ENCODE results near the gene TEAD1. TPM values are rescaled to one million over a fixed set of nuclear protein-coding genes. Genes with fewer than 3 reads are reported as not detected.

Gene TEAD1
- total RNA-seq = 20.0 and 25.1 TPM in 2 replicates

DNA sequence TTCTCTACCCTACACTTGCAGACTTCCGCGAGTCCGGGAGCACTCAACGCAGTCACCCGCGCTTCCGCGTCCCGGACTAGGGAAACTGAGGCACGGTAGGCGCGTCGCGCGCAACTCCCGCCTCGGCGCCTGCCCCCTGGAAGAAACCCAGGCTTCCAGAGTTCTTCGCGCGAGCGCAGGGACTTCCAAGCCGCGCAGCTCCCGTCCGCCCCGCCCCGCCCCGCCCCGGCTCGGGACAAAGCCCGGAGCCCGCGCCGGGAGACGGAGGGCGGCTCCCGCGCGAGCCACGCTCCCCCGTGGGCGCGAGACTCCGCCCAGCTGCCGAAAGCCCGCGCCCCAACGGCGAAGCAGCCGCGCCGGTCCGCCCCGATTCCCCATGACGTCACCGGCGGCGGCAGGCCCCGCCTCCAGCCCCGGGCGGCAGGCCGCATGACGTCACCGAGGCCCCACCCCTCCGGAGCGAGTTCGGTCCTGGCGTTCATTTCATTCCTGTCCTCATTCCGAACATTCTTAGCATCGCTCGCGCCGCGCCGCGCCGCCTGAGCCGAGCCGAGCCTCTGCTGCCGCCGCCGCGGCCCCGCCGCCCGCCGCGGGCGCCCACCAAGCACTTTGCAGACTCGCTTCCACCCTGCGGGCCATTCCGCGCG is at the start of gene TEAD1:
TSS of gene TEAD1 (plus strand) at position 498 of the 647 bp plus-strand sequence.
- peak; percentile 81 for DNase-seq (ENCODE audit: low read depth, low spot score)

DNA sequence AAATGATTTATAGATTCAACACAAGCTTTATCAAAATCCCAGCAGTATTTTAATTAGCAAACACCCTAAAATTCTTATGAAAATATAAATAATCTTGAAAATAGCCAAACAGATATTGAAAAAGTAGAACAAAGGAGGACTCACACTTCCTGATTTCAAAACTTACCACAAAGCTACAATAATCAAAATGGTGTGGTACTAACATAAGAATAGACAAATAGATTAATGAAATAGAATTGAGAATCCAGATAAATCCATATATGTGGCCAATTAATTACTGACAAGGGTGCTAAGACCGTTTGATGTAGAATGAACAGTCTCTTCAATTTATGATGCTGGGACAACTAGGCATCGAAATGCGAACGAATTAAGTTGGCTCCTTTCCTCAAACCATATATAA is 49.6 kb upstream of the TEAD1 start:
- DNase-seq (ENCODE audit: low read depth, low spot score) = no peak

DNA sequence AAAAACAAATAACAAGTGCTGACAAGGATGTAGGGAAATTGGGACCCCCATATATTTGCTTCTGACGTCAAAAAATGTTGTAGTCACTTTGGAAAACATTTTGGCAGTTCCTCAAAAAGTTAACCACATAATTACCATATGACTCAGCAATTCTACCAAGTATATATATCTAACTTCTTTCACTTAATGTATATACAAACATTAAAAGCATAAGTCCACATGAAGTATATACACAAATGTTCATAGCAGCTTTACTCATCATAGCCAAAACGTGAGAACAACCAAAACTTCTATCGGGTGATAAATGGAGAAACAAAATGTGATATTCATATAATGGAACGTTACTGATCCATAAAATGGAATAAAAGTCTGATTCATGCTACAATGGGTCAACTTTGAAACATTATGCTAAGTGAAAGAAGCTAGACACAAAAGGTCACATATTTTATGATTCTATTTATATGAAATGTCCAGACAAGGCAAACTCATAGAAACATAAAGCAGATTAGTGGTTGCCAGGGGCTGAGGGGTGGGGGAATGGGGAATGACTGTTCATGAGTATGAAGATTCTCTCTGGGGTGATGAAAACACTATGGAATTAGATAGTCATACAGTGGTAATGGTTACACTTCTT is 48.7 kb upstream of the TEAD1 start:
- no peak for DNase-seq (ENCODE audit: low read depth, low spot score)

DNA sequence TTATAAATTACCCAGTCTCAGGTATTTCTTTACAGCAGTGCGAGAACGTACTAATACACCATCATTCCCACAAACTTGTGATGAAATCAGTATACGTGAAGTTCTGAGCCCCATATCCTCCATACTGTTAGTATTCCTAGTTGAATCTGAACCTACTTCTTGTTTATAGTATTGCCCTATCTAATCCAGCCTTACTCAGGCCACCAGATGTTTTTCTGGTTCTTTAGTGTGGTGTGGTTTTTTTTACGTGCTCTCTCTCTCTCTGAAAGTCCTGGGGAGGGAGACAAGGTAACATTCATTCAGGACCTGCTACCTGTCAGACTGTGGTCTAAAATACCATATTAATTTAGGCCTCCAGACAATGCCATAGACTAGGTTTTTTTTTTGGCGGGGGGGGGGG is 47.6 kb upstream of the TEAD1 start:
- no peak for DNase-seq (ENCODE audit: low read depth, low spot score)

DNA sequence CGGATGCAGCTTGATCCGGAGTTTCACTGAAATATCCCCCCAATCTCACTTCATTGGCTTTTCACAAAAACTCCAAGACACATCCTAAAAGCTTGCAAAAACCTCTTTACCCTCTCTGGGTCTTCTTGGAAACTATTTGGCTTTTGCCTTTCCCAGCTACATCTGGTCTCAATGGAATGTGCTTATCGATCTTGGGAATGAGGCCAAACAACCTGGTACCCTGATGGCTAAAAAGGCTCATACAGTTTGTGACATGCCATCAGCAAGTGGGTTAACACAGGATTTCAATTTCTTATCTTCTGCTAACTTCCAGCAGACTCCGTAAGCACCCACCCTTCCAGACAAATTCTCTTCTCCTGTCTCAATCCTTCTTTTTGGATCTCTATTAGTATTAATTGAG is 45.9 kb upstream of the TEAD1 start:
- no peak for DNase-seq (ENCODE audit: low read depth, low spot score)

DNA sequence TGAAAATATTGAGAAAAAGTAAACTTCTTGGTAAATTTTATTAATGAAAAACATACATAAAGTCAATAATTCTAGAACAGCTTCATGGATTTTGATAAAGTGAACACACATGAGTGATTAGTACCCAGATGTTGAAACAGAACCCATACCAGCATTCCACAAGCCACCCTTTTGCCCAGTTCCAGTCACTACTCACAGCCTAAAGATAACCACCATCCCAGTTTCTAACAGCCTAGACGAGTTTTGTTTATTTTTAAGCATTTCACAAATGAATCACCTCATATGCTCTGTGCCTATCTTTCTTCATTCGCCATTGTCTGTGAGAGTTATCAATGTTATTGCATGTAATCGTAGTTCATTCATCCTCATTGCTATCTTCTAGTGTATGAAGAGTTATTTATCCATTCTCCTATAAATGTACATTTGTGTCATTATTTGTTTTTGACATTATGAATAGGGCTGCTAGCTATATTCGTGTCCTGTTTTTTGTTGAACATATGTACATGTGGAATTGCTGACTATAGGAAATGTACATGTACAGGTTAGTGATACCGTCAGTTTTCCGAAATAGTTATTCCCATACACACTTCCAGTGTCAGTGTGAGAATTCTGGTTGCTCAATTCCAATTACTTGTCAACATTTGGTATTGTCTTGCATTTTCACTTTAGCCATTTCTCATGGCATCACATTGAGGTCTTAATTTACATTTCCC is 44.5 kb upstream of the TEAD1 start:
- DNase-seq (ENCODE audit: low read depth, low spot score) = no peak

DNA sequence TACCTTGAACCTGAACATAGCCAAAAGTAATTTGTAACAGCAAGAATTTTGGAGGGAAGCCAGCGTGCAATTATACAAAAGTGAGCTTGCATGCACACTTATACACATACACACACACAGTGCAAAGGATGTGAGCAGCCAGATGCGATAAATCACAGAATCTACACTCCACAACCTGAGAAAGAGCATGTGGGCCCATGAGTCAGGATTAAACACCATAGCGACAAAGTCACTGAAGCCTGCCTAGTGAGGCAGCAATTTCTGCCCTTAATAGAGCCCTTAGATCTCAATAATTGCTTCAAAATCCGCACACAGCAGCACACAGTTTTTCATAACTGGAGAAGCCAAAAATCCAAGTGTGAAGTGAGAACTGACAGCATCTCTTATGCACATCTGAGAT is 42.6 kb upstream of the TEAD1 start:
- no peak for DNase-seq (ENCODE audit: low read depth, low spot score)

DNA sequence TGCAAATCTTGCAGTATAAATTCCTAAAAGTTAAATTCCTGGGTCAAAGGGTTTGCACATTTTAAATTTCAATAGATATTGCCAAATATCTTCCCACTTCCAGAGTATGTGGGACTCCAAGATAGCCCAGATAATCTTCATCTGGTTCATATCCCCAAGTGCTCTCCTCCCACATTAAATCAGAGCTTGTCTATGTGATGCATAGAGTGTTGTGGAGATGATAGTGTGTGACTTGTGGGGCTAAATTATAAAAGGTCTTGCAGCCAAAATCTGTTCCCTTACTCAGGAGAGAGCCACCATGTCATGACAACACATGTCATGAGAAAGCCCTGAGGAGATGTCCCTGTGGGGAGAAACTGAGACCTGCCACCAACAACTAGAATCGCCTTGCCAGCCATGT is 39.9 kb upstream of the TEAD1 start:
- no peak for DNase-seq (ENCODE audit: low read depth, low spot score)

DNA sequence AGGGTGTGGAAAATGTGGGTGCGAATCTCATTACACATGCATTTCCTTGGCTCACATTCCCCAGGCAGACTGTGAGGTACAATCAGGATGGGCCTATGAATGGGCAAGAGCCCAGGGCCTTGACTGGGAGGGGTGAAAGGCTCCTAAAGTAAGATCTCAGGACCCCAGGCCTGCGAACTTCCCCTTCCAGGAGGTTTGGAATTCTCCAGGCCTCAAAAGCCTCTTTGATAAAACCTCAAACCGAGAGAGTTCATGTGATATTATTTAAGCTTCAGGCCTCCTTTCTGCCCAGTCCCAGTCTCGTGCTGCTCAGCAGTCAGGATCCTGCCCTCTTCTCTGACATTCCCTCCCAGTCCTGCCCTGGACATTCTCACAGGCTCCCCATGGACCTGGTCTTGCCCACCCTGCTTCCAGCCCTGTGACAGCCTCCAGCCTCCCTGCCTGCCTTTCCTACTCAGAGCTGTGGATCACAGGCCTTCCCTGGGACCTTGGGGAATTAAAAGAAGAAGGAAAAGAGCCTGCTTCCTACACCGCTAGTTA is 37.3 kb upstream of the TEAD1 start:
- no peak for DNase-seq (ENCODE audit: low read depth, low spot score)

DNA sequence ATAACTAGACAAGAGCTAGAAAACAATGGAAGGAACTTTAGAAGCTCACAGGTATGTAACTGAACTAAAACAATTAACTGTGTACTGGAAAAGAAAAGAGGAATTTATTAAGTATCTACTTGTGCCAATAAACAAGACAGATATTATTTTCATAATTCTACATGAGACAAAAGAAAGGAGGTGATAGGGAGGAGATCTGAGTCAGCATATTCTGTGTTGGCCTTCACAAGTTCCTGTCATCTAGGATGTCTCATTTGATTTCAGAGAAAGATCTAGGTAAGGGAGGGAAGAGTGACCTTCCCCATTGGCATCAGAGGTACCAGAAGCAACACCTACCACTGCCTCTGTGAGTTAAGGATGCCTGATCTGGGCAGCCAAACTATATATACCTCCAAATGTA is 34.8 kb upstream of the TEAD1 start:
- no peak for DNase-seq (ENCODE audit: low read depth, low spot score)

DNA sequence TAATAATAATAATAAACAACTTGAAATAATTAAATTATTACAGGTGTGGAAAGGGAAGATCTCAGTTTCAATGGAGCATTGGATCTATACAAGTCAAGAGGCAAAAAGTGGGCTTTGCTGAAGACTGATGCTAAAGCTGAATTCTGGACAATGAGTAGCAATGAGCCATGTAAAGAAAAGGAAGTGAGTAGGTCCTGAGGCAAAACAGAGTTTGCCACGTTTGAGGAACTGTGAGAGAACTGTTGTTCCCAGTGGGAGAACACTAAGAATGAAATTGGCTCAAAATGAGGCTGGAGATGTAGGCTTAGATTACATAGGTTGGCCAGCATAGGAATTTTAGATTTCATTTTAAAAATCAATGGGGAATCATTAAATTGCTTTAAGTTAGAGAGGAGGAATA is 33.9 kb upstream of the TEAD1 start:
- no peak for DNase-seq (ENCODE audit: low read depth, low spot score)

DNA sequence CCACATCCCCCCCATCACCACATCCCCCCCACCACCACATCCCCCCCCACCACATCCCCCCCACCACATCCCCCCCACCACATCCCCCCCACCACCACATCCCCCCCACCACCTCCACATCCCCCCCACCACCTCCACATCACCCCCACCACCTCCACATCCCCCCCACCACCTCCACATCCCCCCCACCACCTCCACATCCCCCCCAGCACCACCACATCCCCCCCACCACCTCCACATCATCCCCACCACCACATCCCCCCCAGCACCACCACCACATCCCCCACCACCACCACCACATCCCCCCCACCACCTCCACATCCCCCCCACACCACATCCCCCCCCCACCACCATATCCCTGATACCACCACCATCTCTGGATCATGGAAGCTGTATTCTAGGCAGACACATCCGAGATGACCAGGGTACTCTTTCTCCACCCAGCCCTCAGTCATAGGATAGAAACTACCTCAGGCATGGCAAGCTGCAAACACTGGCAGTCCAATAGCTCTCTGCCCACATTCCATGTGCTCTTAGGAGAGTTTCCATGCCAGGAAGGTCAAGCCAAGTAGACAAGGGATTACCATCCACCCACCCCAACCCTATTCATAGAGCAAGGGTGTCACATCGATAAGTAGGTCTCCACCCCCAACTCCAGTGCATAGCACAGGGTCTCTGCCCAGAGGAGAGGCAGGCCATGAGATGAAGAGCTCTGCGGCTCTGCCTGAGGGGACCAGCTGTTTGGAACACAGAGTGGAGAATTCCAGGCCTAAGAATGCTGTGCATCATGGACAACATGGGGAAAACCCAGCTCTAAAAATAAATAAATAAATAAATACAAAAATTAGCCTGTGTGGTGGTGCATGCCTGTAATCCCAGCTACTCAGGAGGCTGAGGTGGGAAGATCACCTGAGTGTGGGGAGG is 33.0 kb upstream of the TEAD1 start:
- no peak for DNase-seq (ENCODE audit: low read depth, low spot score)

DNA sequence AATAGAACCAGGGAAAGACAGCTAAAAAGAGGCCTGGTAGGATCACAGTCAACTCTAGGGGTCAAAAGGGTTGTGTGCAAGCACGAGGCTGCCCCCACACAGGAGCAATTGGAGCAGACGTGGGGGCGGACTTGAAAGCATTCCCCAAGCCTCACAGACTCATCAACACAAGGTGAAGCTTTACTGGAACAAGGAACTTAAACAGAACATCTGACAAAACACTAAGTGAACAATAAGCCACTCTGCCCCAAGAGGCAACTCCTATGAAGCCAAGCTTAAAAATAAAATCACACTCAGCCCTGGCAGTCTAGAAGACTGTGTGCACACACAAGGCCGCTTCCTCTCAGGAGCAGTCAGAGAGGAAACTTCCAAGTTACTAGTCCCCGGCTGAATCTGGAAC is 32.2 kb upstream of the TEAD1 start:
- no peak for DNase-seq (ENCODE audit: low read depth, low spot score)

DNA sequence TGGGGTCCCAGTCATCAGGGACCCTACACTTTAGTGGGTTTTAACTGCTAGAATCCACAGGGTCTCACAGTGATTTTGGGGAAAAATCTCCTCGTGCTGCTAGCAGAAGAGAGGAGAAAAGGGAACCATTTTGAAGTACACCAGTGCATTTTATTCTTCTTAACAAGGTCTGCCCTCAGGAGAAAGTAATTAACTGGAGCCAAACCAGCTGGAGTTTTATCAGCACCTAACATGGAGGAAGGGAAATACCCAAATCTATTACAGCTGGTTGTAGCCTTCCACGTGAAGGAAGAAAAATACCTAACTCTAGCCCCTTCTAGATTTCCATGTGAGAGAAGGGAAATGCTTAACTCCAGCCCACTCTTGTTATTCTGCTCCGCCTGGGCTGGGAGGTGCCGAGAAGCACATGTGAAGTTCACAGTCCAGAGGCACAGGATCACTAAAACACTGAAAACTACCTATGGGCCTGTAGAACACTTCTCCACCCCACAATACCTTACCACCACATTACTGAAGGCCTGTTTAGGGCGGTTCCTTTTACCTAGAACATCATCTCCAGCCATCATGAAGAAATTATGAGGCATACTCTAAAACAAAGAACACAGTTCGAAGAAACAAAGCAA is 31.3 kb upstream of the TEAD1 start:
- DNase-seq (ENCODE audit: low read depth, low spot score) = no peak

DNA sequence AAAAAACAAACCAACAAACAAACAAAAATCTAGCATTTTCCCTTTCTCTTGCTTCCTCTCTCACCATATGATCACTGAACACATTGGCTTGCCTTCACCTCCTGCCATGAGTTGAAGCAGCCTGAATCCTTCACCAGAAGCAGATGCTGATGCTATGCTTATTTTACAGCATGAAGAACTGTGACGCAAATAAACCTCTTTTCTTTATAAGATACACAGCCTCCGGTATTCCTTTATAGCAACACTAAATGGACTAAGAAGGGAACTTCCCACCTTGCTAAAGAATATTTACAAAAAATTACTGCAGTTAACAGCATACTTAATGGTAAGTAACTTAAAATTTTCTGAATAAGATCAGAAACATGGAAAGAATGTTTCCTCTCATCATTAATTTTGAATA is 27.7 kb upstream of the TEAD1 start:
- no peak for DNase-seq (ENCODE audit: low read depth, low spot score)

DNA sequence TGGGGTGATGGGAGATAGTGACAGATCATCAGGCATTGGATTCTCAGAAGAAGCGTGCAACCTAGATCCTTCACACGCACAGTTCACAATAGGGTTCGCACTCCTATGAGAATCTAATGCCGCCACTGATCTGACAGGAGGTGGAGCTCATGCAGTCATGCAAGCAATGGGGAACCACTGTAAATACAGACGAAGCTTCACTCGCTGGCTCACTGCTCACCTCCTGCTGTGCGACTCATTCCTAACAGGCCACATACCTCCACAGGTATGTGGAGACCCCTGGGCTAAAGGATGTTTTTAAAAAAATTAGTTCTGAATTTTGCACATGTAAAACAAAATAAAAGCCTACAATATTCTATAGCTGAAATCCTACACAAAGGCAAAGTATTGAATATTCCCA is 20.5 kb upstream of the TEAD1 start:
- DNase-seq (ENCODE audit: low read depth, low spot score) = no peak

DNA sequence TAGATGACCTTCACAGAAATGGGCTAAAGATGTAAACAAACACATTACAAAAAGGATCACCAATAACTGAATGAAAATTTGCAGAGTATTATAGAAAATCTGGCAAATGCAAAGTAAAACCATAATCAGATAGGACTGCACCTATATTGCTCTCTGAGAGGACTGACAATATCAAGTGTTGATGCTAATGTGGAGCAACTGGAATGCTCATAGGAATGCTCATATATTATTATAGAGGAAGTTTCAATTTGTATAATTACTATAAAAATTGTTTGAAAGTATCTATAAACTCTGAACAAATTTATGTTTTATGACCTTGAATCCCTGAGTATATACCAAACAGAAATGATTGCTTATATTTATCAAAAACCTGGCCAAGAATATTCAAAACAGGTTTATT is 18.4 kb upstream of the TEAD1 start:
- DNase-seq (ENCODE audit: low read depth, low spot score) = no peak

DNA sequence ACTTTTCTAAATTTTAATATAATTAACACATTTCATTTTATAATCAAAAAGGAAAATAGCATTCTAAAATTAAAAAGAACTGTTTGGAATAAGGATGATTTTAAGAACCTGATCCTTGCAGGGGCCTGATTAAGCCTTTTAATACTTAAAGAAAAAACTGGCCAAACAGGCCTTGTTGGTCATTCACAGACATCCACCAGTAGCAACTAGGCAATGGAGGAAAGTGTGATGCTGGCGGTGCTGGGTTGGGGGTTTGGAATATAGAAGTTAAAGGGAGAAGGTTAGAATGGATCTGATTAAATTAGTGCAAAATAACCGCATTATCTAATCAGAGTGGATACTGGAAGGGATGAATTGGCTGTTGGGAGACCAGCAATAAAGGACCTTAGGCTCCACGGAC is 16.9 kb upstream of the TEAD1 start:
- no peak for DNase-seq (ENCODE audit: low read depth, low spot score)

DNA sequence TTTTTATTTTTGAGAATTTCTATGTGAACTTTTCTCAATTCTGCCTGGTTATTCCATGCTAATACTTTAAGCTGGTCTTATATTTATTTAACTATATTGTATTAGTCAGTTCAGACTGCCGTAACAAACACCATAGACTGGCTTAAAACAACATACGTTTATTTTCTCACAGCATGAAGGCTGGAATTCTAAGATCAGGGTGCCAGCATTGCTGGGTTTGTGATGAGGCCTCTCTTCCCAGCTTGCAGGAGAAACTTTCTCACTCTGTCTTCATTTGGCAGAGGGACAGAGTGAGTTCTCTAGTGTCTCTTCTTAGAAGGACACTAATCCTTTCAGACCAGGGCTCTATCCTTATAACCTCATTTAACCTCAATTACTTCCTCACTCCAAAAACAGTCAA is 16.2 kb upstream of the TEAD1 start:
- no peak for DNase-seq (ENCODE audit: low read depth, low spot score)

DNA sequence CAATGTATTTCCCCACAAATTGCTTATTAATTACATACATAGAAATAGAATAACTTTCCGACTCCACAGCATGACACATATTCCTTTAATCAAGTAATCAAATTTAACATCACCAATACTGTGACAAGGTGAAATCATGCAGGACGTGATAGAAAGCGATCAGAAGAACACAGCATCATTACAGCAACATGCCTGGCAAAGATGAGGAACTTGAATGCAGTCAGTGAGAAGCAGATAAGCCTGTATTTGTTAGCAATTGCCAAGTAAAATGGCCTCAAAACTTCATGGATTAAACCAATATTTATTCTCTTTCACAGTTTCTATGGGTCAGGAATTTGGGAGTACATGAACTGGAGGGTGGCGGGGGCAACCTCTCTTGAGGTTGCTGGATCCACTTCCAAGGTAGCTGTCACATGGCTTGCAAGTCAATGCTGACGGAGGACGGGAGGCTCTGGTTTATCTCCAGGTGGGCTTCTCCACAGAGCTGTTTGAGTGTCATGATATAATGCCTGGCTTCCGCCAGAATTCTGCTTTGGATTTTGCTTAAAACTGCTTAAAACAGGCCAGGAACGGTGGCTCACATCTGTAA is 12.0 kb upstream of the TEAD1 start:
- DNase-seq (ENCODE audit: low read depth, low spot score) = no peak

DNA sequence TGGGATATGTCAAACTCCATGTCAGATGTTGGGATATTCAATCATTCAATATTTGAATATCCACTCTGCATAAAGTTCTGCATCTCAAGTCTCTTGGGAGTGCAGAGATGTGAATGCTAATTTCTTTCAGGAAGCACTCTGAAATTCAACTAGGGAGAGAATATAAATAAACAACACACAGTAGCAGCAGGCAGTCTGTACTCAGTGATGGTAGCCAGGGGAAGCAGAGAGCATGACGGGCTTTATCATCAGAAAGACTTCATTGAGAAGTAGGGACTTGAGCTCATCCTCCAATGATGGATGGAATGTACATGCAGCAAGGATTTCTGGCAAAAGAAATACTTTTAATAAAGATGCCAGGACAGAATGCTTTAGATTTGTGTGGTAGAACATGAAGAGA is 9.8 kb upstream of the TEAD1 start:
- no peak for DNase-seq (ENCODE audit: low read depth, low spot score)
